Keratinocyte (primary cell): ENCODE measurements around the gene DIP2C.

Experiments used
- EZH2 ChIP-seq: IDR thresholded peaks from one replicate; pipeline ENCODE4 v1.6.1; 2012; ENCODE audit warnings: inconsistent platforms, mild to moderate bottlenecking, low read length, moderate library complexity
- TF ChIP-seq, protein P1 (sequence below), 3 experiments: IDR thresholded peaks in 1 of 3; conservative IDR thresholded peaks in 1 of 3; optimal IDR thresholded peaks in 1 of 3; 2 replicates in 2 of 3; 3 replicates in 1 of 3; pipeline versions ENCODE3 to v1.5.1; 2011; ENCODE audit warnings: low read length in 3 of 3, mild to moderate bottlenecking in 3 of 3, moderate library complexity in 2 of 3, control low read depth in 1 of 3, inconsistent platforms in 1 of 3; ENCODE audit not compliant: insufficient read depth in 2 of 3; ENCODE audit errors: extremely low read depth in 1 of 3

DNA sequence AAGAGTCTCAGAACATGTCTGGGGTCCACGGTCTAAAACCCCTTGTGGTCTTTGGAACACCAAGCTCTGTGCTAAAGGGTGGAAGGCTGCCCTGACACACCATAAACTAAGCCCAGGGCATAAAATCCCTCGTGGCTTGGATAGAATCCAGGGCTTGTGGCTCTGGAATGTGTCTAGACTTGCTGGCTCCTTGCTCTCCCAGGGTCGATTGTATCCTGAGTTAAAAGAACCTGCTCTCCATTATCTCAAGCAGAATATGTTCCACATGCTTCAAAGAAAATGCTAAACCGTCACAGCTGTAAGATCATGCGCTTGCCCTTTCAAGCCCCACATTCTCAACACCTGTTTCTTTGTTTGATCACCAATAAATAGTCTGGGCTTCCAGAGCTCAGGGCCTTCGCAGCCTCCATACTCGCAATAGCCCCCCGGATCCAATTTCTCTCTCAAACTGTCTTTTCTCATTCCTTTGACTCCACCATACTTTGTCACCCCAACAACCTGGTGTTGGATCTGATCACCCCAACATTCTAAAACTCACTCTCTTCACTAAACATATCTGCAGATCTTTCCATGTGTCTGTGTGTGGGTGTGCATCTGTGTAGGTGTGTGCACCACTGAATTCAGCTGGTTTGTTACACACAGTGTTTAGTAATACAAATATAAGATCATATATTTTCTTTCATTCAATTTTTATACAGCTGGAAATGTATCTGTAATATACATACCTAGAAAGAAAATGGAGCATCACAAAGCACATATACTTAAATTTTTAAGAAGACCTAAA is 315.8 kb downstream of the DIP2C start:
- TF ChIP-seq, protein P1, sequence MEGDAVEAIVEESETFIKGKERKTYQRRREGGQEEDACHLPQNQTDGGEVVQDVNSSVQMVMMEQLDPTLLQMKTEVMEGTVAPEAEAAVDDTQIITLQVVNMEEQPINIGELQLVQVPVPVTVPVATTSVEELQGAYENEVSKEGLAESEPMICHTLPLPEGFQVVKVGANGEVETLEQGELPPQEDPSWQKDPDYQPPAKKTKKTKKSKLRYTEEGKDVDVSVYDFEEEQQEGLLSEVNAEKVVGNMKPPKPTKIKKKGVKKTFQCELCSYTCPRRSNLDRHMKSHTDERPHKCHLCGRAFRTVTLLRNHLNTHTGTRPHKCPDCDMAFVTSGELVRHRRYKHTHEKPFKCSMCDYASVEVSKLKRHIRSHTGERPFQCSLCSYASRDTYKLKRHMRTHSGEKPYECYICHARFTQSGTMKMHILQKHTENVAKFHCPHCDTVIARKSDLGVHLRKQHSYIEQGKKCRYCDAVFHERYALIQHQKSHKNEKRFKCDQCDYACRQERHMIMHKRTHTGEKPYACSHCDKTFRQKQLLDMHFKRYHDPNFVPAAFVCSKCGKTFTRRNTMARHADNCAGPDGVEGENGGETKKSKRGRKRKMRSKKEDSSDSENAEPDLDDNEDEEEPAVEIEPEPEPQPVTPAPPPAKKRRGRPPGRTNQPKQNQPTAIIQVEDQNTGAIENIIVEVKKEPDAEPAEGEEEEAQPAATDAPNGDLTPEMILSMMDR (optimal IDR thresholded peaks at IDR 0.05 in 1 of 3, IDR thresholded peaks at IDR 0.05 in 1 of 3, conservative IDR thresholded peaks at IDR 0.05 in 1 of 3; ENCODE audit: extremely low read depth in 1 of 3, insufficient read depth in 2 of 3, low read length in 3 of 3), result no peak
- no peak for TF ChIP-seq EZH2
